Measurements from ENCODE around the gene OR7A17. TPM values are rescaled to one million over a fixed set of nuclear protein-coding genes. Genes with fewer than 3 reads are reported as not detected.

OR7A17 gene
- total RNA-seq, 6 experiments from 2014 or later: not detected

DNA sequence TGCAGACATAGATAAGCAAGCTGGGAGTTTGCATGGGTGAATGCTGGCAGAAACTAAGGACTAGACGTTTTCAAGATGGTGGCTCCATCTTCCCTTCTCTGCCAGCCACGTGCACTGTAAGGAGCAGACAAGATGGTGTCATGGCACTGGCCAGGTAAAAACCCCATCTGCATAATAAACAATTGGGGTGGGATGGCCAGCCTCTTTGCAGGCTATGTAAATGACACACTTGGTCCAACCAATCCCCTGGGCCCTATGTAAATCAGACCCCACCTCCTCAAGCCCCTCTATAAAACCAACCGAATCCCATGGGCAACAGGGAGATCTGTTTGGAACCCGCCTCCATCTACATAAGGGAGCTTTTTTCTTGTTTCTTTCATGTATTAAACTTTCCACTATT, 48.5 kb downstream of the OR7A17 start:
- H3K27ac ChIP-seq: no peak overlapping the region
- H3K36me3 ChIP-seq: no peaks in the 10 kb centered on the region
- ATAC-seq (no peak), DNase-seq (no peak)
- 24% methylated on average over 4 of the region's 4 CpGs for WGBS (ENCODE audit: insufficient coverage, low coverage, low lambda C conversion rate, missing lambda C conversion rate)
- no peak overlapping the region for H3K4me3 ChIP-seq
- H3K9me3 ChIP-seq: no peaks in the 10 kb centered on the region
- intact Hi-C loops (cut with DNase I): no loop called here
- H3K4me1 ChIP-seq: no peaks in the 10 kb centered on the region
- H3K27me3 ChIP-seq: no peaks in the 10 kb centered on the region
- TF ChIP-seq, protein P1, sequence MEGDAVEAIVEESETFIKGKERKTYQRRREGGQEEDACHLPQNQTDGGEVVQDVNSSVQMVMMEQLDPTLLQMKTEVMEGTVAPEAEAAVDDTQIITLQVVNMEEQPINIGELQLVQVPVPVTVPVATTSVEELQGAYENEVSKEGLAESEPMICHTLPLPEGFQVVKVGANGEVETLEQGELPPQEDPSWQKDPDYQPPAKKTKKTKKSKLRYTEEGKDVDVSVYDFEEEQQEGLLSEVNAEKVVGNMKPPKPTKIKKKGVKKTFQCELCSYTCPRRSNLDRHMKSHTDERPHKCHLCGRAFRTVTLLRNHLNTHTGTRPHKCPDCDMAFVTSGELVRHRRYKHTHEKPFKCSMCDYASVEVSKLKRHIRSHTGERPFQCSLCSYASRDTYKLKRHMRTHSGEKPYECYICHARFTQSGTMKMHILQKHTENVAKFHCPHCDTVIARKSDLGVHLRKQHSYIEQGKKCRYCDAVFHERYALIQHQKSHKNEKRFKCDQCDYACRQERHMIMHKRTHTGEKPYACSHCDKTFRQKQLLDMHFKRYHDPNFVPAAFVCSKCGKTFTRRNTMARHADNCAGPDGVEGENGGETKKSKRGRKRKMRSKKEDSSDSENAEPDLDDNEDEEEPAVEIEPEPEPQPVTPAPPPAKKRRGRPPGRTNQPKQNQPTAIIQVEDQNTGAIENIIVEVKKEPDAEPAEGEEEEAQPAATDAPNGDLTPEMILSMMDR (IDR thresholded peaks at IDR 0.05): no peak
- TF ChIP-seq POLR2A (IDR thresholded peaks at IDR 0.05): no peak

GRCh38 chr19:14835011-14835410, 50.9 kb downstream of the OR7A17 start, which contains the start of the genes OR7A5 and OR7C1:
Gene OR7A5 (minus strand): TSS chr19:14835185. CDS start chr19:14828241, 6,944 bp downstream.
Gene OR7C1 (minus strand): TSS chr19:14835185. CDS start chr19:14800136, 35,049 bp downstream.
- intact Hi-C loops (cut with DNase I): no loop called here
- no peak within 1 kb of the TSS for H3K4me3 ChIP-seq
- no peaks in the 10 kb centered on the region for H3K27me3 ChIP-seq
- H3K27ac ChIP-seq: no peak within 1 kb of the TSS
- no peak for ATAC-seq
- no peaks in the 10 kb centered on the region for H3K4me1 ChIP-seq
- TF ChIP-seq, protein P1 (IDR thresholded peaks at IDR 0.05): no peak
- TF ChIP-seq POLR2A (IDR thresholded peaks at IDR 0.05): no peak
- H3K36me3 ChIP-seq: no peaks in the 10 kb centered on the region
- 0% methylated on average over 1 of the region's 1 CpG for WGBS (ENCODE audit: insufficient coverage, low coverage, low lambda C conversion rate, missing lambda C conversion rate)
- no peak for DNase-seq
- H3K9me3 ChIP-seq: no peaks in the 10 kb centered on the region

- no peaks in the 10 kb centered on the region for H3K36me3 ChIP-seq
- WGBS (ENCODE audit: insufficient coverage, low coverage, low lambda C conversion rate, missing lambda C conversion rate): 34% methylated on average over 4 of the region's 4 CpGs
- H3K4me1 ChIP-seq: no peaks in the 10 kb centered on the region
- no peak overlapping the region for H3K4me3 ChIP-seq
- TF ChIP-seq, protein P1 (IDR thresholded peaks at IDR 0.05): no peak
- TF ChIP-seq POLR2A (IDR thresholded peaks at IDR 0.05): no peak
- ATAC-seq (no peak), DNase-seq (no peak)
- H3K27me3 ChIP-seq: no peaks in the 10 kb centered on the region
- H3K9me3 ChIP-seq: no peaks in the 10 kb centered on the region
- H3K27ac ChIP-seq: no peak overlapping the region
- intact Hi-C loops (cut with DNase I): no loop called here
Measured at GRCh38 chr19:14830702-14831101, 55.2 kb downstream of the OR7A17 start.

Small RNAs within 50 kb of the gene (small RNA-seq; reads per million reads assigned to genes)
- gene OR7A18P: 0 reads per million in 2 experiments

Other genes starting within 250 kb of the OR7A17 start
- gene ADGRE3, start 211.3 kb downstream of the OR7A17 start, total RNA-seq: under 1 TPM in 4 of 6 experiments, not detected in 2; 0.09 to 0.53 (median 0.24) TPM
- 1 to 10 TPM; 2.5 to 6.1 (median 3.8) TPM for gene ZNF333, start 196.1 kb downstream of the OR7A17 start, total RNA-seq
- 1 to 10 TPM; 1.6 to 5.7 (median 1.9) TPM for gene ADGRE2, start 107.6 kb downstream of the OR7A17 start, total RNA-seq
- gene OR7A5, start 50.9 kb downstream of the OR7A17 start, total RNA-seq: not detected
- gene OR7C1, start 50.9 kb downstream of the OR7A17 start, total RNA-seq: under 1 TPM in 1 of 6 experiments, not detected in 5; 0.02 TPM
- not detected for gene OR7A10, start 37.2 kb downstream of the OR7A17 start, total RNA-seq
- gene OR7C2, start 55.4 kb upstream of the OR7A17 start, total RNA-seq: not detected
- gene SLC1A6, start 93.7 kb upstream of the OR7A17 start, total RNA-seq: not detected
- gene CASP14, start 163.3 kb upstream of the OR7A17 start, total RNA-seq: not detected
- not detected for gene OR1I1, start 196.1 kb upstream of the OR7A17 start, total RNA-seq
- 1 to 10 TPM; 2.7 to 7.4 (median 4.6) TPM for gene SYDE1, start 221.3 kb upstream of the OR7A17 start, total RNA-seq

Data from right lobe of liver (tissue), 6 donors.